T-cell (primary cell): ENCODE data around the gene WSB2. TPM values are rescaled to one million over a fixed set of nuclear protein-coding genes. Genes with fewer than 3 reads are reported as not detected.
A peak's percentile ranks its signal among the peaks of the same experiment; 100 is the strongest.

Experiments used
- ATAC-seq, 4 experiments: fragments of 200-7000 bp in 3 of 4; fragments of 150-1000 bp in 1 of 4; cut with Tn5 transposase; replicated peaks in 1 of 4; 1 replicate in 3 of 4; 2 replicates in 1 of 4; pipeline ENCODE4 v1.10.0; 2021; ENCODE audit warnings: moderate library complexity in 3 of 4, mild to moderate bottlenecking in 2 of 4, moderate number of reproducible peaks in 1 of 4
- CTCF ChIA-PET, 2 donors: fragments of 300-600 bp; sonication (Branson Sonifier 250); formaldehyde crosslinking; loops; one replicate each; lab custom pipeline; 2022; ENCODE audit warnings: antibody characterized with exemption in 2 of 2; lab: Charles Lee
- POLR2A ChIA-PET, 2 donors: fragments of 300-600 bp; sonication (Branson Sonifier 250); formaldehyde crosslinking; loops; one replicate each; lab custom pipeline; 2022; ENCODE audit warnings: antibody characterized with exemption in 2 of 2; lab: Charles Lee
- DNase-seq, 35 experiments: peaks; one replicate each; pipeline versions ENCODE4 v3.0.0 to v3.0.0-alpha.2; 2013 to 2023
- H3K27ac ChIP-seq: one replicate; pipeline ENCODE4 v1.5.1; 2013; ENCODE audit warnings: low read length
- H3K27me3 ChIP-seq, 2 experiments: replicated peaks in 1 of 2; 1 replicate in 1 of 2; 2 replicates in 1 of 2; pipeline versions ENCODE4 v1.6.1 to v1.7.0; 2013; ENCODE audit warnings: low read length in 1 of 2, mixed read lengths in 1 of 2; ENCODE audit not compliant: control insufficient read depth in 2 of 2, insufficient read depth in 2 of 2; ENCODE audit errors: extremely low read depth in 1 of 2
- H3K36me3 ChIP-seq, 2 donors: 1 replicate in 1 of 2; 2 replicates in 1 of 2; pipeline versions ENCODE4 v1.6.1 to v1.7.0; 2013; ENCODE audit warnings: low read length in 1 of 2; ENCODE audit not compliant: control insufficient read depth in 2 of 2, insufficient read depth in 1 of 2; ENCODE audit errors: extremely low read depth in 1 of 2
- H3K4me1 ChIP-seq, 2 experiments: 1 replicate in 1 of 2; 2 replicates in 1 of 2; pipeline versions ENCODE4 v1.6.1 to v1.7.0; 2013; ENCODE audit warnings: low read length in 2 of 2, mixed read lengths in 1 of 2; ENCODE audit not compliant: insufficient read depth in 2 of 2, control insufficient read depth in 1 of 2; ENCODE audit errors: extremely low read depth in 1 of 2
- H3K4me3 ChIP-seq, 2 donors: 1 replicate in 1 of 2; 2 replicates in 1 of 2; pipeline versions ENCODE4 v1.5.1 to v1.7.0; 2013; ENCODE audit warnings: mild to moderate bottlenecking in 2 of 2, low read length in 1 of 2, moderate library complexity in 1 of 2; ENCODE audit not compliant: control insufficient read depth in 1 of 2; ENCODE audit errors: extremely low read depth in 1 of 2
- H3K9me3 ChIP-seq: 2 replicates; pipeline ENCODE4 v1.7.0; 2013
- H3K27ac Mint-ChIP-seq, 2 donors: one replicate each; pipeline ENCODE4 v1.8.0; 2020 to 2021; ENCODE audit warnings: mild to moderate bottlenecking in 2 of 2, mixed read lengths in 2 of 2
- H3K27me3 Mint-ChIP-seq, 2 donors: one replicate each; pipeline ENCODE4 v1.8.0; 2021 to 2022; ENCODE audit warnings: mixed read lengths in 2 of 2
- H3K36me3 Mint-ChIP-seq: one replicate; pipeline ENCODE4 v1.8.0; 2021; ENCODE audit warnings: mixed read lengths
- H3K4me1 Mint-ChIP-seq, 3 donors: one replicate each; pipeline ENCODE4 v1.8.0; 2020 to 2022; ENCODE audit warnings: mixed read lengths in 3 of 3, mild to moderate bottlenecking in 1 of 3
- H3K4me3 Mint-ChIP-seq, 3 donors: one replicate each; pipeline ENCODE4 v1.8.0; 2020 to 2022; ENCODE audit warnings: mild to moderate bottlenecking in 3 of 3, mixed read lengths in 3 of 3, moderate library complexity in 3 of 3
- H3K9me3 Mint-ChIP-seq, 3 donors: one replicate each; pipeline ENCODE4 v1.8.0; 2020 to 2022; ENCODE audit warnings: mixed read lengths in 3 of 3
- WGBS: methylation state at CpG from one replicate; pipeline ENCODE4 v1.1.5; 2013; ENCODE audit warnings: missing lambda C conversion rate; ENCODE audit not compliant: insufficient coverage; 5-methylcytosine and 5-hydroxymethylcytosine counted together
- total RNA-seq, 35 experiments: library from RNA in 6 of 35; stranded (reverse) in 6 of 35; fragments of 120-200 nt in 1 of 35; gene quantifications; one replicate each; pipeline versions ENCODE4 v1.2.1 to v1.2.4 and lab custom pipeline; 2013 to 2026

WSB2 gene
- total RNA-seq, 5 donors from 2014 or later (not counting 1 experiment from before 2014, with no cell fraction given): 19.6 to 33.7 (median 25.8) TPM

DNA sequence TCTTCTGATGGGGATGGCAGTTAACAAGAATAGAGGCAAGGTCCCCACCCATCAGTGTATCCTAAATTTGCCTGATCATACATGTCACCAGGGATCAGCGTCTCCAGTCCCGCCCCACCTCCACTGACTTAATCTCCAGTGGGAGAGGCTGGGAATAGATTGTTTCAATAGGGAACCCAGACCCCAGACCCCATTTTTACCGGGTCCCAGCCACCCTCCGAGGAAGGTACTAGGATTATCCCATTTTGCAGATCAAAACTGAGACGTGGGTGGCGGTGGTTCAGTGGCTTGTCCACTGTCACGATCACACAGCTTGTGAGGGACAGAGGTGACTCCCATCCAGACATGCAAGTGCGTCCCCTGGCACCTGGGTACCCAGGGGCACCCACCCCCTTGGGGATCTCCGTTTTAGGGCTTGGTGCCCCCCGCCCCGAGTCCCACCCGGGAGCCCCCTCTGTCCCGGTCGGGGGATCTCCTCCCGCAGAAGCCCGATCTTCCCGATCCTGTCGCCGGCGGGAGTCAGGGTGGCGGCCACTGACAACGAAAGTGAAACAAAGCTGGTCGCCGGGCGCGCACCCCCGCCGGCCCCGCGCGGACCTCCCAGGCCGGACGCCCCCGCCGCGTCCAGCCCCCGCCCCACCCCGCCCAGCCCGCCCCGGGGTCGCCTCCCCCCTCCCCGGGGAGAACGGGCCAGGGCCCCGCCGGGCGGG is 523 bp downstream of the WSB2 start:
- DNase-seq: peak in 15 of 35 experiments; percentile 4 to 56 (median 11)
- ATAC-seq: peak; percentile 21 to 50 (median 26)
- peaks cover 16 to 23% of the 10 kb centered on the region in 2 experiments for H3K4me1 ChIP-seq
- peak overlapping the region; percentile 55 to 84 for H3K4me3 ChIP-seq
- H3K9me3 ChIP-seq: no peaks in the 10 kb centered on the region
- ChIA-PET POLR2A (interaction anchor here (0.6 to 1.9 kb wide), 2 partner anchors 8 to 75 kb away, joined by 3 to 17 read pairs; no protein-coding TSS in a partner anchor), CTCF (interaction anchor here (0.6 to 1.8 kb wide), 6 partner anchors 7 to 316 kb away, joined by 3 to 9 read pairs (median 4); partner anchors contain the start of gene SUDS3 (in 1 of the 2))
- no peaks in the 10 kb centered on the region for H3K9me3 Mint-ChIP-seq
- H3K36me3 ChIP-seq: no peaks in the 10 kb centered on the region
- H3K27ac ChIP-seq: peak overlapping the region; percentile 93
- no peaks in the 10 kb centered on the region for H3K36me3 Mint-ChIP-seq
- H3K4me1 Mint-ChIP-seq: peaks cover 49 to 60% (median 59%) of the 10 kb centered on the region in 3 donors
- peak overlapping the region; percentile 80 to 90 (median 90) for H3K4me3 Mint-ChIP-seq
- H3K27me3 ChIP-seq: no peaks in the 10 kb centered on the region
- 1% methylated on average over 30 of the region's 46 CpGs for WGBS
- no peaks in the 10 kb centered on the region for H3K27me3 Mint-ChIP-seq
- H3K27ac Mint-ChIP-seq: peak overlapping the region; percentile 94 to 96

DNA sequence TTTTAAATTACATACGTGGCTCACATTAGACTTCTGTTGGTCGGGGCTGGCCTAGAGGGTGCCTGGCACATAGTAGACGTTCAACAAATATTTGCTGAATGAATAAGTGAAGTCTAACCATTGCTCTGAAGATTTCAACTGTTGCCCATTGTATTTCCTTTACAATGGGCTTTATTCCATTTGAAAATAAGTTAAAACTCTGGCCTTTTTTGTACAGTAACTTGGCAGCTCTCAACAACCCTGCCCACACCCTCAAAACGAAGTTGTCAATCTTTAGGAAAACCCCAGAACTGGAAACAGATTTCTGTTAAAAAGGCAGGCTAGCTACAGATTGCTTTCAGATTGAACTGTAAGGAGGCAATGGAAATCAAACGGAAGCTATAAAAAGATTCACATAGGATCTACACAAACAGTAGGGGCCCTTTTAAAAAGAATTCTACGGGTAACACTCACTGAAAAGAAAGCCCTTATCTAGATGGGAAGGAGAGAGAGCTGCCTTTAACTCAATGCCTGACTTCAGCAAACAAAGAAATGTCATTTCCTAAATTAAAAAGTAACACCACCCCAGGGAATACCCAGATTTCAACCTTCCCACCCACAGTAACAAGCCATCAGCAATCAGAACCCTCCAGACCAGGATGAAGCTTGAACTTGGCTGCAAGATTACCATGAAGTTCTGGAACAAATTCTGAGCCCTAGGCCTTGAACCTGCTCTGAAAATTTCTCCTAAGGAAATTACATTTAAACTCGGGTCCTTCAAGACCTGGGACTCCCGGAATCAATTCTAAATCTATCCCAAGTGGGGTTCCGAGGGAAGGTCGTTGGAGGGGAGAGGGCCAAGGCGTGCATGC is 1.4 kb downstream of the WSB2 start:
- Mint-ChIP-seq H3K9me3 (no peaks in the 10 kb centered on the region), H3K4me1 (peaks cover 44 to 53% (median 51%) of the 10 kb centered on the region in 3 donors), H3K4me3 (peak overlapping the region; percentile 80 to 90 (median 90)), H3K27ac (peak overlapping the region; percentile 94 to 96), H3K36me3 (no peaks in the 10 kb centered on the region), H3K27me3 (no peaks in the 10 kb centered on the region)
- Histone ChIP-seq H3K36me3 (no peaks in the 10 kb centered on the region), H3K9me3 (no peaks in the 10 kb centered on the region), H3K27me3 (no peaks in the 10 kb centered on the region), H3K4me1 (peaks cover 9 to 28% of the 10 kb centered on the region in 2 experiments), H3K27ac (peak overlapping the region; percentile 93), H3K4me3 (peak overlapping the region; percentile 55 to 84)
- POLR2A ChIA-PET: interaction anchor here in 1 of 2 donors (0.6 kb wide), 1 partner anchor 76 kb away, joined by 3 read pairs; no protein-coding TSS in a partner anchor
- WGBS: no CpG with 5 or more reads among the region's 11 CpGs
- CTCF ChIA-PET: interaction anchor here in 1 of 2 donors (0.5 to 1.0 kb wide), 2 partner anchors 24 to 314 kb away, joined by 3 to 4 read pairs; no protein-coding TSS in a partner anchor
- ATAC-seq (peak in 1 of 4 experiments; percentile 26), DNase-seq (peak in 1 of 35 experiments; percentile 43)

DNA sequence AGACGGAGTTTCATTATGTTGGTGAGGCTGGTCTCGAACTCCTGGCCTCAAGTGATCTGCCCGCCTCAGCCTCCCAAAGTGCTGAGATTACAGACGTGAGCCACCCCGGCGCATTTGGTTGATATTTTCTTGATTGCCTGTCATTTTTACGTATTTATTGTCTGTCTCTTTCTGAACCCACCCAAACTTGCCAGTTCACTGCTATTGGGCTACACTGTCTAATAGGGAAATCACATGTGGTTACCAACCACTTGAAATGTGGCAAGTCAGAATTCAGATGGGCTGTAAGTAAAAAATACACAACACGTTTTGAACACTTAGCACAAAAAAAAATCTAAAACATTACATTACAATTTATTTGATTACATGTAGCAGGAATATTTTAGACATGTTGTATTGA is 2.1 kb downstream of the WSB2 start:
- Histone ChIP-seq H3K9me3 (no peaks in the 10 kb centered on the region), H3K27ac (peak overlapping the region; percentile 93), H3K4me1 (peaks cover 9 to 30% of the 10 kb centered on the region in 2 experiments), H3K36me3 (no peaks in the 10 kb centered on the region), H3K27me3 (no peaks in the 10 kb centered on the region), H3K4me3 (no peak overlapping the region)
- no peaks in the 10 kb centered on the region for H3K27me3 Mint-ChIP-seq
- peak overlapping the region; percentile 94 to 96 for H3K27ac Mint-ChIP-seq
- H3K4me3 Mint-ChIP-seq: peak overlapping the region; percentile 80 to 90 (median 90)
- ChIA-PET POLR2A (no interaction called here), CTCF (interaction anchor here in 1 of 2 donors (0.5 kb wide), 1 partner anchor 24 kb away, joined by 4 read pairs; no protein-coding TSS in a partner anchor)
- no peaks in the 10 kb centered on the region for H3K9me3 Mint-ChIP-seq
- 93% methylated on average over 5 of the region's 8 CpGs for WGBS
- ATAC-seq (no peak), DNase-seq (peak in 1 of 35 experiments; percentile 51)
- no peaks in the 10 kb centered on the region for H3K36me3 Mint-ChIP-seq
- peaks cover 37 to 47% (median 46%) of the 10 kb centered on the region in 3 donors for H3K4me1 Mint-ChIP-seq

DNA sequence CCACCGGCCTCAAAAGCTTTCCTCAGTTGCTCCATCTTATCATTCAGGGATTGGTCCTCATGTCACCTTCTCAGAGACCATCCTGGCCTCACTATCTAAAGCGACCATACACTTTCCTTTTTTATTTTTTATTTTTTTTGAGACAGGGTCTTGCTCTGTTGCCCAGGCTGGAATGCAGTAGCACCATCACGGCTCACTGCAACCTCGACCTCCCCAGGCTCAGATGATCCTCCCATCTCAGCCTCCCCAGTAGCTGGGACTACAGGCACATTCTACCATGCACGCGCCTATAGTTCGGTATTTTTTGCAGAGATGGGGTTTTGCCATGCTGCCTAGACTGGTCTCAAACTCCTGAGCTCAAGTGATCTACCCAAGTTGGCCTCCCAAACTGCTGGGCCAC is 2.8 kb downstream of the WSB2 start:
- H3K4me3 ChIP-seq: no peak overlapping the region
- Mint-ChIP-seq H3K27me3 (no peaks in the 10 kb centered on the region), H3K4me3 (no peak overlapping the region), H3K36me3 (peaks cover 2% of the 10 kb centered on the region), H3K9me3 (no peaks in the 10 kb centered on the region), H3K4me1 (peaks cover 37 to 50% (median 45%) of the 10 kb centered on the region in 3 donors), H3K27ac (peak overlapping the region; percentile 94 to 96)
- POLR2A ChIA-PET: interaction anchor here in 1 of 2 donors (0.6 kb wide), 1 partner anchor 117 kb away, joined by 11 read pairs; no protein-coding TSS in a partner anchor
- H3K9me3 ChIP-seq: no peaks in the 10 kb centered on the region
- no peak overlapping the region for H3K27ac ChIP-seq
- H3K27me3 ChIP-seq: no peaks in the 10 kb centered on the region
- H3K36me3 ChIP-seq: no peaks in the 10 kb centered on the region
- DNase-seq (no peak), ATAC-seq (no peak)
- H3K4me1 ChIP-seq: peaks cover 9 to 31% of the 10 kb centered on the region in 2 experiments
- CTCF ChIA-PET: interaction anchor here (0.6 to 2.1 kb wide), 2 partner anchors 213 to 318 kb away, joined by 4 to 6 read pairs; partner anchors contain the start of gene SUDS3 (in 1 of the 2)
- WGBS: 96% methylated on average over 7 of the region's 7 CpGs

DNA sequence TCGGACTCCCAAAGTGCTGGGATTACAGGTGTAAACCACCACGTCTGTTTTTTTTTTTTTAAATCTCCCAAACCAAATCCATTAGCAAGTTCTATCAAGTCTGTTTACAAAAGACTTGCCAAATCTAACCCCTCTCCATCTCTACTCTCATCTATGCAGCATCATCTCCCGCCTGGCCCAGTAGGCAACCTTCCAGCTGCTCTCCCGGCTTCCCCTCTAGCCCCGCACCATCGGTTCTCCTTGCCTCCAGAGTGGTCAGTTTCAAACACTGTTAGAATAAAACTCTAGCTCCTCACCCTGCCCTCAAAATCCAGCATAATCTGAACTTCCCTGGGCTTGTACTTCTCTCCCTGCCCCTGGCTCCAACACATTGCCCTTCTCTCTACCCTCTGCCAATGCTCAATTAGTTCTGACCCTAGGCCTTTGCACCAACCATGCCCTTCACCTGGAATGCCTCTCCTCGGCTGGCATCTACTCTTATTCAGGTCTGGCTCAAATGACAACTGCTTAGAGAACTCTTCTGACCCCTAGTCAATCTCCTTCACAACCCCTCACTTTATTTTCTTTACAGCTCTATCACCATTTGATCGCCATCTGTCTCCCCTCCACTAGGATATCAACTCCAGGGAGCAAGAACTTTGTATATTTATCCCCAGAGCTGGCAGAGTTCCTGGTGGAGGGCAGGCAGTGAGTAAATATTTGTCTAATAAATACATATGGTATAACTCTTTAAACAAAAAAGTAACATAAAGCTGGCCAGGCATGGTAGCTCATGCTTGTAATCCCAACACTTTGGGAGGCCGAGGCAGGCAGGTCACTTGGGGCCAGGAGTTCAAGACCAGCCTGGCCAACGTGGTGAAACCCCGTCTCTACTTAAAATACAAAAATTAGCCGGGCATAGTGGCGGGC is 4.9 kb downstream of the WSB2 start:
- H3K9me3 ChIP-seq: no peaks in the 10 kb centered on the region
- no peaks in the 10 kb centered on the region for H3K27me3 ChIP-seq
- H3K4me1 ChIP-seq: peaks cover 6 to 29% of the 10 kb centered on the region in 2 experiments
- 95% methylated on average over 12 of the region's 13 CpGs for WGBS
- DNase-seq (no peak), ATAC-seq (no peak)
- Mint-ChIP-seq H3K27ac (peak overlapping the region; percentile 71 to 73), H3K4me3 (no peak overlapping the region), H3K36me3 (peaks cover 16% of the 10 kb centered on the region), H3K27me3 (no peaks in the 10 kb centered on the region), H3K9me3 (no peaks in the 10 kb centered on the region), H3K4me1 (peaks cover 44 to 51% (median 45%) of the 10 kb centered on the region in 3 donors)
- no peak overlapping the region for H3K4me3 ChIP-seq
- CTCF ChIA-PET: interaction anchor here (0.6 to 2.5 kb wide), 6 partner anchors 8 to 320 kb away, joined by 3 to 18 read pairs (median 5); partner anchors contain the start of gene SUDS3 (in 1 of the 2)
- POLR2A ChIA-PET: interaction anchor here (0.6 kb wide), 3 partner anchors 37 to 302 kb away, joined by 3 to 6 read pairs (median 3); no protein-coding TSS in a partner anchor
- H3K27ac ChIP-seq: no peak overlapping the region
- peaks cover 0 to 10% of the 10 kb centered on the region in 2 donors for H3K36me3 ChIP-seq
